ENCODE measurements around the gene GLDN. TPM values are rescaled to one million over a fixed set of nuclear protein-coding genes. Genes with fewer than 3 reads are reported as not detected.

Gene GLDN
- total RNA-seq, 4 donors from 2014 or later: 0.48 to 3.7 (median 2.6) TPM; not detected in 1

DNA sequence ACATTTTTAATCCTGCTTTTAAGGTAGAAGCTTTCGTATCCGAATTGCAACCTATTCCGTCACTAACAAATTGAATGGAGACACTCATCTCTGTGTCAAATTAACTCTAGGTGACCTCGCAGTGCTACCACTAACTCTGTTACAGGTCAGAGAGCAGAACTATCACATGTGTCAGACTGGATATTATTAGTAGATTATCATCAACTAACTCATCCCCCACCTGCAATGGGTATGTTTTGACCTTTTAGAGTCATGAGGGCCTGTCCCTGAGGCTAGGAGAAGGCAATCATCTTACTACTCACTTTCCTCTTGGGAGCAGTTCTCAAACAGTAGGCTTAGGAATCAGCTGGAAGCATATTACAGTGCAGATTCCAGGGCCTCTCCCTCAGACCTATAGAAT, 2.0 kb downstream of the GLDN start:
- Histone ChIP-seq H3K36me3 (no peaks in the 10 kb centered on the region), H3K9me3 (no peaks in the 10 kb centered on the region), H3K27ac (no peak overlapping the region), H3K4me1 (peaks cover 0 to 13% (median 11%) of the 10 kb centered on the region in 4 donors), H3K4me3 (no peak overlapping the region), H3K27me3 (peaks cover 48% of the 10 kb centered on the region)
- TF ChIP-seq POLR2A (IDR thresholded peaks at IDR 0.05) (no peak), EP300 (IDR thresholded peaks at IDR 0.05; ENCODE audit: low read depth) (no peak), POLR2AphosphoS5 (IDR thresholded peaks at IDR 0.05) (no peak)
- TF ChIP-seq, protein P1, sequence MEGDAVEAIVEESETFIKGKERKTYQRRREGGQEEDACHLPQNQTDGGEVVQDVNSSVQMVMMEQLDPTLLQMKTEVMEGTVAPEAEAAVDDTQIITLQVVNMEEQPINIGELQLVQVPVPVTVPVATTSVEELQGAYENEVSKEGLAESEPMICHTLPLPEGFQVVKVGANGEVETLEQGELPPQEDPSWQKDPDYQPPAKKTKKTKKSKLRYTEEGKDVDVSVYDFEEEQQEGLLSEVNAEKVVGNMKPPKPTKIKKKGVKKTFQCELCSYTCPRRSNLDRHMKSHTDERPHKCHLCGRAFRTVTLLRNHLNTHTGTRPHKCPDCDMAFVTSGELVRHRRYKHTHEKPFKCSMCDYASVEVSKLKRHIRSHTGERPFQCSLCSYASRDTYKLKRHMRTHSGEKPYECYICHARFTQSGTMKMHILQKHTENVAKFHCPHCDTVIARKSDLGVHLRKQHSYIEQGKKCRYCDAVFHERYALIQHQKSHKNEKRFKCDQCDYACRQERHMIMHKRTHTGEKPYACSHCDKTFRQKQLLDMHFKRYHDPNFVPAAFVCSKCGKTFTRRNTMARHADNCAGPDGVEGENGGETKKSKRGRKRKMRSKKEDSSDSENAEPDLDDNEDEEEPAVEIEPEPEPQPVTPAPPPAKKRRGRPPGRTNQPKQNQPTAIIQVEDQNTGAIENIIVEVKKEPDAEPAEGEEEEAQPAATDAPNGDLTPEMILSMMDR (IDR thresholded peaks at IDR 0.05): no peak
- no peak for DNase-seq
- in situ Hi-C loops (cut with MboI; ENCODE audit: low pct_ligation_motif_present in 1 of 4, low pct_unique_long_range_greater_than_20kb in 1 of 4, low sequenced_read_pairs in 3 of 4): no loop called here
- WGBS, 2 donors (ENCODE audit: low coverage in 1 of 2): 80 to 95% methylated on average over 1 to 4 of the region's 4 CpGs
- intact Hi-C loops (cut with DNase I; ENCODE audit: low total_unique reads): loop anchor here (2.0 kb wide), 1 partner anchor 17 kb away; no protein-coding TSS in a partner anchor

DNA sequence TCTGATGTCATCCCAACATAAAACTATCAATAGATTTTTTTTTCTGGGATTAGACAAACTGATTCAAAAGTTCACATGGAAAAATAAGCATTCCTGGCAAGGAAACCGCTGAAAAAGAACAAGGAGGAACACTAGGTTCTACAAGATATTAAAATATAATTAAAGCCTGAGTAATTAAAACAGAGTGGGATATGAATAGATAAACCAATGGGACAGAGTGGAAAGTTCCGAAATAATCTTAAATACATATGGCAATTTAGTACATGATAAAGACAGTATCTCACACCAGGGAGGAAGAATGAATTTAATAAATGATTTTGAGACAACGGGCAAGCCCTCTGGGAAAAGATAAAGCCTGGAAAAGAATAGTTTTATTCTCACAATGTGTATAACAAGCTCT, 4.7 kb downstream of the GLDN start:
- in situ Hi-C loops (cut with MboI; ENCODE audit: low pct_ligation_motif_present in 1 of 4, low pct_unique_long_range_greater_than_20kb in 1 of 4, low sequenced_read_pairs in 3 of 4) (no loop called here), intact Hi-C loops (cut with DNase I; ENCODE audit: low total_unique reads) (no loop called here)
- Histone ChIP-seq H3K4me1 (peaks cover 0 to 21% (median 15%) of the 10 kb centered on the region in 4 donors), H3K9me3 (no peaks in the 10 kb centered on the region), H3K27ac (no peak overlapping the region), H3K36me3 (no peaks in the 10 kb centered on the region), H3K27me3 (peaks cover 31% of the 10 kb centered on the region), H3K4me3 (no peak overlapping the region)
- TF ChIP-seq POLR2AphosphoS5 (IDR thresholded peaks at IDR 0.05) (no peak), POLR2A (IDR thresholded peaks at IDR 0.05) (no peak), EP300 (IDR thresholded peaks at IDR 0.05; ENCODE audit: low read depth) (no peak)
- TF ChIP-seq, protein P1 (IDR thresholded peaks at IDR 0.05): no peak
- no peak for DNase-seq
- WGBS, 2 donors (ENCODE audit: low coverage in 1 of 2): 53 to 80% methylated on average over 3 of the region's 3 CpGs

DNA sequence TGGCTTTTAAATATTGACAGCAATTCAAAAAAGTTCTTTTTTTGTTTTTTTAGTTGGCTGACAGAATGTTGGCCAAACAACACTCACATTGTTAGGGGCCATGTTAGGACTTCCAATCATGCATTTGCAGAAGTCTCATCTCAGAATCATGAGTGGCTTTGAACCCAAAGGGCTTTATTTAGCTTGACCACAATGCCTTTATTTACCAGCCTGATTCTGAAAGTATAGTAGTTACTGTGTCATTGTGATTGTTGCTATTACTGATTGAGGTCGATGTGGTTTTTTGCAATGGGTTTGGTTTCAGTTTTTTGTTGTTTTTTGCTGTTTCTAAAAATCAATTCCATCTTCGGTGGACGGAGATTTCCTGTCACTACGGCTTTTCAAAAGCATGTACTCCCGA, 7.2 kb downstream of the GLDN start:
- intact Hi-C loops (cut with DNase I; ENCODE audit: low total_unique reads) (no loop called here), in situ Hi-C loops (cut with MboI; ENCODE audit: low pct_ligation_motif_present in 1 of 4, low pct_unique_long_range_greater_than_20kb in 1 of 4, low sequenced_read_pairs in 3 of 4) (no loop called here)
- no peak for TF ChIP-seq POLR2A (IDR thresholded peaks at IDR 0.05)
- TF ChIP-seq, protein P1 (IDR thresholded peaks at IDR 0.05): no peak
- TF ChIP-seq EP300 (IDR thresholded peaks at IDR 0.05; ENCODE audit: low read depth): no peak
- TF ChIP-seq POLR2AphosphoS5 (IDR thresholded peaks at IDR 0.05): no peak
- no peak overlapping the region for H3K27ac ChIP-seq
- DNase-seq: no peak
- H3K4me1 ChIP-seq: peaks cover 0 to 12% (median 3%) of the 10 kb centered on the region in 4 donors
- no peak overlapping the region for H3K4me3 ChIP-seq
- H3K27me3 ChIP-seq: peaks cover 6% of the 10 kb centered on the region
- no peaks in the 10 kb centered on the region for H3K9me3 ChIP-seq
- no peaks in the 10 kb centered on the region for H3K36me3 ChIP-seq
- 24 to 55% methylated on average over 4 to 5 of the region's 5 CpGs for WGBS, 2 donors (ENCODE audit: low coverage in 1 of 2)

DNA sequence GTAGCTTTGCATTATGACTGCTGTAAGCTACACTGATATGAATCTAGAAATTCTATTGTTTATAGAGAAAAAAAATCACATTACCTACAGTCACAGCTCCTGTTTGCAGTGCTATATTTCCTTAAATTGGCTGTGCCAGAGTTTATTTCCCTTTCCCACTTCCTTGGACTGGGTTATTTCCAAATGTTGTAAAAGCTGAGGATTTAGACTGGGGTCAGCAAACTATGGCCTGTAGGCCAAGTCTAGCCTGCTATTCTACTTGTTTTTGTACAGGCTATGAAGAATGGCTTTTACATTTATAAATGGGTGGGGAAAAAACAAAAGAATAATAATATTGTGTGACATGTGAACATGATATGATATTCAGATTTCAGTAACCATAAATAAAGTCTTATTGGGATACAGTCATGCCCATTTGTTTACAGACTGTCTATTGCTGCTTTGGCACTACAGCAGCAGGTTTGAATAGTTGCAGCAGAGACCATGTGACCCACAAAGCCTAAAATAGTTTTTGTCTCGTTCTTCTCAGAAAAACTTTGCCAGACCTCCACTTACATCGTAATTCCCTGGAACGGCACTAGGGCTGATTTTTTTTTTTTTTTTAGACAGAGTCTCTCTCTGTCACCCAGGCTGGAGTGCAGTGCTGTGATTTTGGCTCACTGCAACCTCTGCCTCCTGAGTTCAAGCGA, 7.8 kb downstream of the GLDN start:
- TF ChIP-seq POLR2AphosphoS5 (IDR thresholded peaks at IDR 0.05) (no peak), POLR2A (IDR thresholded peaks at IDR 0.05) (no peak), EP300 (IDR thresholded peaks at IDR 0.05; ENCODE audit: low read depth) (no peak)
- TF ChIP-seq, protein P1 (IDR thresholded peaks at IDR 0.05): no peak
- WGBS, 2 donors (ENCODE audit: low coverage in 1 of 2): 47 to 80% methylated on average over 1 to 4 of the region's 4 CpGs
- no peak overlapping the region for H3K4me3 ChIP-seq
- in situ Hi-C loops (cut with MboI; ENCODE audit: low pct_ligation_motif_present in 1 of 4, low pct_unique_long_range_greater_than_20kb in 1 of 4, low sequenced_read_pairs in 3 of 4): no loop called here
- peaks cover 3% of the 10 kb centered on the region for H3K27me3 ChIP-seq
- no peaks in the 10 kb centered on the region for H3K9me3 ChIP-seq
- no peak for DNase-seq
- H3K27ac ChIP-seq: no peak overlapping the region
- peaks cover 0 to 12% (median 3%) of the 10 kb centered on the region in 4 donors for H3K4me1 ChIP-seq
- intact Hi-C loops (cut with DNase I; ENCODE audit: low total_unique reads): no loop called here
- no peaks in the 10 kb centered on the region for H3K36me3 ChIP-seq

Data from transverse colon (tissue), 4 donors.